Heart left ventricle (tissue), 13 donors: ENCODE measurements around the gene BANF1.

Source experiments
- POLR2A ChIP-seq, 2 donors: fragments of 450-650 bp; IDR thresholded peaks; one replicate each; pipeline ENCODE4 v1.6.1; 2017; ENCODE audit warnings: antibody characterized with exemption in 2 of 2, mild to moderate bottlenecking in 2 of 2, moderate library complexity in 2 of 2
- TF ChIP-seq, protein P1 (sequence below), 12 donors: fragments of 200-600 bp; sonication (generic) in 4 of 12; IDR thresholded peaks; one replicate each; pipeline versions ENCODE4 v1.5.0 to v1.8.0; 2018 to 2022; ENCODE audit warnings: antibody characterized with exemption in 12 of 12, mild to moderate bottlenecking in 5 of 12
- donor health status: ischemic (EF 13 %, LVEDD 7.1; RV severe dilation, severe dysfunction).
- donor health status: DM: no; HTN: yes; CAD: no.
- donor health status: DM: no; HTN: no; CAD: no.
- donor health status: ischemic (EF 25% LVEDD 6.9; RV normal size, moderate dysfunction).
- donor health status: ischemic (EF 25% LVEDD 5.7; RV mildly dilated, moderate dysfunction).
- donor health status: ischemic (EF 35%, LVEDD 5.7; RV mildly dilated, moderate dysfunction).
- donor health status: nonischemic (EF 11% LVEDD 7.7; RV severe dilation, severe dysfunction).
- donor health status: DM: yes; HTN: yes; CAD: no.
- donor health status: PGD.
- donor health status: ischemic (EF 29% LVEDD 5.4; RV normal size, mild dysfunction).
- donor health status: nonischemic (EF 23%, LVEDD 6.1; RV moderate dilation, normal function).

- TF ChIP-seq, protein P1, sequence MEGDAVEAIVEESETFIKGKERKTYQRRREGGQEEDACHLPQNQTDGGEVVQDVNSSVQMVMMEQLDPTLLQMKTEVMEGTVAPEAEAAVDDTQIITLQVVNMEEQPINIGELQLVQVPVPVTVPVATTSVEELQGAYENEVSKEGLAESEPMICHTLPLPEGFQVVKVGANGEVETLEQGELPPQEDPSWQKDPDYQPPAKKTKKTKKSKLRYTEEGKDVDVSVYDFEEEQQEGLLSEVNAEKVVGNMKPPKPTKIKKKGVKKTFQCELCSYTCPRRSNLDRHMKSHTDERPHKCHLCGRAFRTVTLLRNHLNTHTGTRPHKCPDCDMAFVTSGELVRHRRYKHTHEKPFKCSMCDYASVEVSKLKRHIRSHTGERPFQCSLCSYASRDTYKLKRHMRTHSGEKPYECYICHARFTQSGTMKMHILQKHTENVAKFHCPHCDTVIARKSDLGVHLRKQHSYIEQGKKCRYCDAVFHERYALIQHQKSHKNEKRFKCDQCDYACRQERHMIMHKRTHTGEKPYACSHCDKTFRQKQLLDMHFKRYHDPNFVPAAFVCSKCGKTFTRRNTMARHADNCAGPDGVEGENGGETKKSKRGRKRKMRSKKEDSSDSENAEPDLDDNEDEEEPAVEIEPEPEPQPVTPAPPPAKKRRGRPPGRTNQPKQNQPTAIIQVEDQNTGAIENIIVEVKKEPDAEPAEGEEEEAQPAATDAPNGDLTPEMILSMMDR (IDR thresholded peaks at IDR 0.05) = peak in 3 of 12 donors; percentile 17 to 26 (median 20)
- TF ChIP-seq POLR2A (IDR thresholded peaks at IDR 0.05) = peak in 1 of 2 donors; percentile 62
Measured at GRCh38 chr11:66051766-66052663, 49.7 kb downstream of the BANF1 start, which contains the start of gene SF3B2.
